Heart left ventricle (tissue), 16 donors: ENCODE results near the gene FDX2. TPM values are rescaled to one million over a fixed set of nuclear protein-coding genes. Genes with fewer than 3 reads are reported as not detected.

Source experiments
- ATAC-seq, 4 donors: fragments of 200-7000 bp; cut with Tn5 transposase; one replicate each; pipeline ENCODE4 v1.9.1; 2020 to 2022; ENCODE audit warnings: moderate library complexity in 4 of 4, mild to moderate bottlenecking in 3 of 4, moderate number of reproducible peaks in 1 of 4
- DNase-seq, 5 donors: peaks; one replicate each; pipeline ENCODE4 v3.0.0-alpha.2; 2020
- H3K27ac ChIP-seq, 12 donors: fragments of 200-600 bp; sonication (generic) in 4 of 12; one replicate each; pipeline versions ENCODE4 v1.5.0 to v1.8.0; 2016 to 2022; ENCODE audit warnings: mild to moderate bottlenecking in 2 of 12
- H3K27me3 ChIP-seq, 9 donors: fragments of 200-600 bp; sonication (generic) in 2 of 9; one replicate each; pipeline versions ENCODE4 v1.5.1 to v1.8.0; 2016 to 2022; ENCODE audit warnings: mild to moderate bottlenecking in 3 of 9
- H3K36me3 ChIP-seq, 9 donors: fragments of 200-600 bp; sonication (generic) in 2 of 9; one replicate each; pipeline versions ENCODE4 v1.5.0 to v1.8.0; 2018 to 2022; ENCODE audit warnings: mild to moderate bottlenecking in 2 of 9
- H3K4me1 ChIP-seq, 12 donors: fragments of 200-600 bp; sonication (generic) in 4 of 12; one replicate each; pipeline versions ENCODE4 v1.5.0 to v1.8.0; 2016 to 2022; ENCODE audit warnings: mild to moderate bottlenecking in 3 of 12
- H3K4me3 ChIP-seq, 12 donors: fragments of 200-600 bp; sonication (generic) in 4 of 12; one replicate each; pipeline versions ENCODE4 v1.5.0 to v1.8.0; 2017 to 2022; ENCODE audit warnings: mild to moderate bottlenecking in 9 of 12, moderate library complexity in 4 of 12
- H3K9me3 ChIP-seq, 12 donors: fragments of 200-600 bp; sonication (generic) in 4 of 12; one replicate each; pipeline versions ENCODE4 v1.5.0 to v1.8.0; 2016 to 2022; ENCODE audit warnings: mild to moderate bottlenecking in 1 of 12
- CTCF ChIP-seq, 12 donors: fragments of 200-600 bp; sonication (generic) in 4 of 12; IDR thresholded peaks; one replicate each; pipeline versions ENCODE4 v1.5.0 to v1.8.0; 2018 to 2022; ENCODE audit warnings: antibody characterized with exemption in 12 of 12, mild to moderate bottlenecking in 5 of 12
- POLR2A ChIP-seq, 2 donors: fragments of 450-650 bp; IDR thresholded peaks; one replicate each; pipeline ENCODE4 v1.6.1; 2017; ENCODE audit warnings: antibody characterized with exemption in 2 of 2, mild to moderate bottlenecking in 2 of 2, moderate library complexity in 2 of 2
- WGBS, 4 donors: extraction: QIAGEN DNeasy Blood & Tissue Kit in 2 of 4; methylation state at CpG; one replicate each; pipeline versions ENCODE4 v1.1.5 to v1.1.7; 2013 to 2018; 5-methylcytosine and 5-hydroxymethylcytosine counted together
- intact Hi-C, 10 donors: fragments of 100-400 bp; cut with DNase I; formaldehyde crosslinking; loops; one replicate each; pipeline versions ENCODE4 v1.11.1 to v1.14.2; 2022
- polyA plus RNA-seq, 2 donors: library from polyadenylated mRNA; stranded (reverse); fragments of 200-250 nt; gene quantifications; one replicate each; pipeline ENCODE4 v1.2.3, GENCODE V29; 2013
- total RNA-seq, 9 donors: library from RNA; depleted of rRNA in 2 of 9; stranded (reverse); fragments of >200 nt in 2 of 9; fragmentation: NEBNext Ultra II Directional in 3 of 9; extraction: Animal tissue kit (Norgen Biotek cat#: 25700) in 3 of 9; gene quantifications; one replicate each; pipeline versions ENCODE4 v1.1.0 to v1.2.4, GENCODE V29; 2016 to 2023
- donor health status: ischemic (EF 13 %, LVEDD 7.1; RV severe dilation, severe dysfunction).
- donor health status: healthy with polysubstance abuse.
- donor health status: DM: no; HTN: yes; CAD: no.
- donor health status: DM: no; HTN: no; CAD: no.
- donor health status: ischemic (EF 25% LVEDD 6.9; RV normal size, moderate dysfunction).
- donor health status: ischemic (EF 25% LVEDD 5.7; RV mildly dilated, moderate dysfunction).
- donor health status: healthy.
- donor health status: DM: yes; HTN: yes; CAD: no.
- donor health status: ischemic (EF 35%, LVEDD 5.7; RV mildly dilated, moderate dysfunction).
- donor health status: nonischemic (EF 11% LVEDD 7.7; RV severe dilation, severe dysfunction).
- donor health status: DM: yes; HTN: yes; CAD: no.
- donor health status: PGD.
- donor health status: ischemic (EF 29% LVEDD 5.4; RV normal size, mild dysfunction).
- donor health status: nonischemic (EF 23%, LVEDD 6.1; RV moderate dilation, normal function).

Gene FDX2
- total and polyA plus RNA-seq, 11 donors: 12.8 to 37.3 (median 18.3) TPM

GRCh38 chr19:10271543-10272086 lies 44.2 kb downstream of the FDX2 start:
- Histone ChIP-seq H3K27ac (peak overlapping the region in 11 of 12 donors; percentile 77 to 99 (median 89)), H3K4me1 (peaks cover 0 to 74% (median 17%) of the 10 kb centered on the region in 12 donors), H3K4me3 (peak overlapping the region; percentile 19 to 78 (median 60)), H3K27me3 (peaks cover 0 to 23% (median 3%) of the 10 kb centered on the region in 9 donors), H3K36me3 (peaks cover 0 to 30% (median 11%) of the 10 kb centered on the region in 9 donors), H3K9me3 (no peaks in the 10 kb centered on the region)
- 26 to 41% (median 32%) methylated on average over 12 of the region's 12 CpGs for WGBS, 4 donors
- intact Hi-C loops: loop anchor here in 2 of 10 donors (5.0 kb wide), 1 partner anchor 61 kb away; the partner anchor contains the start of gene RAVER1 (in 2 of the 2)
- no peak for ATAC-seq
- DNase-seq: peak in 1 of 5 donors; percentile 30
- TF ChIP-seq POLR2A (IDR thresholded peaks at IDR 0.05): no peak
- no peak for TF ChIP-seq CTCF (IDR thresholded peaks at IDR 0.05)

- ATAC-seq (peak; percentile 35 to 74 (median 72)), DNase-seq (peak; percentile 84 to 91 (median 87))
- Histone ChIP-seq H3K36me3 (peaks cover 0 to 22% (median 8%) of the 10 kb centered on the region in 9 donors), H3K4me3 (peak within 1 kb of the TSS; percentile 19 to 78 (median 60)), H3K4me1 (peaks cover 0 to 70% (median 17%) of the 10 kb centered on the region in 12 donors), H3K9me3 (no peaks in the 10 kb centered on the region), H3K27me3 (peaks cover 0 to 23% (median 3%) of the 10 kb centered on the region in 9 donors), H3K27ac (peak within 1 kb of the TSS; percentile 69 to 99 (median 88))
- TF ChIP-seq POLR2A (IDR thresholded peaks at IDR 0.05) (peak in 1 of 2 donors; percentile 62), CTCF (IDR thresholded peaks at IDR 0.05) (peak in 2 of 12 donors; percentile 9 to 24)
- intact Hi-C loops: loop anchor here in 4 of 10 donors (1.0 to 5.0 kb wide), 3 partner anchors 61 to 63 kb away; partner anchors contain the start of gene RAVER1 (in 3 of the 4)
- WGBS, 4 donors: 2 to 4% (median 3%) methylated on average over 30 to 51 of the region's 51 CpGs
These were observed 45.0 kb downstream of the FDX2 start, which contains the start of gene ICAM1 for GRCh38 chr19:10270616-10271394. Gene ICAM1 (plus strand): TSS chr19:10271120. CDS start chr19:10271160, 40 bp downstream.

DNA sequence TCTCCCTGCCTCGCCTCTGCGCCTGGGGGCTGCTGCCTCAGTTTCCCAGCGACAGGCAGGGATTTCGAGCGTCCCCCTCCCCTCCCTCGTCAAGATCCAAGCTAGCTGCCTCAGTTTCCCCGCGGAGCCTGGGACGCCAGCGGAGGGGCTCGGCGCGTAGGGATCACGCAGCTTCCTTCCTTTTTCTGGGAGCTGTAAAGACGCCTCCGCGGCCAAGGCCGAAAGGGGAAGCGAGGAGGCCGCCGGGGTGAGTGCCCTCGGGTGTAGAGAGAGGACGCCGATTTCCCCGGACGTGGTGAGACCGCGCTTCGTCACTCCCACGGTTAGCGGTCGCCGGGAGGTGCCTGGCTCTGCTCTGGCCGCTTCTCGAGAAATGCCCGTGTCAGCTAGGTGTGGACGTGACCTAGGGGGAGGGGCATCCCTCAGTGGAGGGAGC lies 45.6 kb downstream of the FDX2 start:
- H3K4me1 ChIP-seq: peaks cover 0 to 75% (median 17%) of the 10 kb centered on the region in 12 donors
- peak; percentile 72 to 91 (median 80) for DNase-seq
- H3K27ac ChIP-seq: peak overlapping the region; percentile 69 to 99 (median 88)
- intact Hi-C loops: loop anchor here in 4 of 10 donors (1.0 to 5.0 kb wide), 3 partner anchors 62 to 64 kb away; partner anchors contain the start of gene RAVER1 (in 3 of the 4)
- TF ChIP-seq CTCF (IDR thresholded peaks at IDR 0.05): no peak
- TF ChIP-seq POLR2A (IDR thresholded peaks at IDR 0.05): no peak
- peak overlapping the region; percentile 19 to 78 (median 60) for H3K4me3 ChIP-seq
- H3K9me3 ChIP-seq: no peaks in the 10 kb centered on the region
- ATAC-seq: peak; percentile 15 to 66 (median 58)
- H3K36me3 ChIP-seq: peaks cover 0 to 16% (median 6%) of the 10 kb centered on the region in 9 donors
- 2 to 3% (median 3%) methylated on average over 16 to 37 of the region's 37 CpGs for WGBS, 4 donors
- H3K27me3 ChIP-seq: peaks cover 0 to 23% (median 3%) of the 10 kb centered on the region in 9 donors
